ENCODE results near the gene CHD9.
"Not testable (repeated sequence)": the region's sequence is repeated elsewhere in the genome, so short reads cannot be mapped to it uniquely, and the experiment has no call there.

CHD9 gene

DNA sequence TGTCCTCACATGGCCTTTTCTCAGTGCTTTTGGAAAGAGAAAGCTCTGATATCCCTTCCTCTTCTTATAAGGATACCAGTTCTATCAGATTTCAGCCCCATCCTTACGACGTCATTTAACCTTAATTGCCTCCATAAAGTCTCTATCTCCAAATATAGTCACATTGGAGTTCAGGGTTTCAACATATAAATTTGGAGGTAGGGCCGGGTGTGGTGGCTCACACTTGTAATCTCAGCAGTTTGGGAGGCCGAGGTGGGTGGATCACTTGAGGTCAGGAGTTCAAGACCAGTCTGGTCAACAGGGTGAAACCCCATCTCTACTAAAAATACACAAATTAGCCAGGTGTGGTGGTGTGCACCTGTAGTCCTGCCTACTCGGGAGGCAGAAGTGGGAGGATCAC, 7.3 kb upstream of the CHD9 start:
- not testable (repeated sequence) for DNase-seq

DNA sequence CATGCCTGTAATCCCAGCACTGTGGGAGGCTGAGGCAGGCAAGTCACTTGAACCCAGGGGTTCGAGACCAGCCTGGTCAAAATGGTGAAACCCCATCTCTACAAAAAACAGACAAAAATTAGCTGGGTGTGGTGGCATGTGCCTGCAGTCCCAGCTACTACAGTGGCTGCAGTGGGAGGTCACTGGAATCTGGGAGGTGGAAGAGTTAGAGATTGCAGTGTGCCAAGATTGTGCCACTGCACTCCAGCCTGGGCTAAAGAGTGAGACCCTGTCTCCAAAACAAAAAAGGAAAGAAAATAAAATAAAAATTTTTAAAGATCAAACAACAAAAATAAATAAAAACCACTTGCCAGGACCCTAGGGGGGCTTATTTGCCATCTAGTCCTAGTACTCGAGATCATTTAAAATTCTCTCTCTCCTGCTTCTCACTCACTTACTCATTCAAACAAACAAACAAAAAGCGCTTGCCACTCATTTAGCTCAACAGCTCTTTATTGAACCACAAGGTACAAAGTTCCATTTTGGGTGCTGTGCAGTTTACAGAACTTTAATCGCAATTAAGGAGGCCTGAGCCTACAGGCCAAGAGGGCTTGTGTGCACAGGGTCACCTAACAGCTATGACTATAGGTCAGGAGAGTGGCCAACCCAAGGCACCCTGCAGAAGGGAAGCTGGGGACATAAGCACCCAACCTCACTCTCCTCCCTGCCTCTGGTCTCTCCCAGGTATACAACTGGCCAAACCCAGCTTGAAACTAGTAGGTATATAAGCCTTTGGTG, 6.5 kb upstream of the CHD9 start:
- DNase-seq = no peak

DNA sequence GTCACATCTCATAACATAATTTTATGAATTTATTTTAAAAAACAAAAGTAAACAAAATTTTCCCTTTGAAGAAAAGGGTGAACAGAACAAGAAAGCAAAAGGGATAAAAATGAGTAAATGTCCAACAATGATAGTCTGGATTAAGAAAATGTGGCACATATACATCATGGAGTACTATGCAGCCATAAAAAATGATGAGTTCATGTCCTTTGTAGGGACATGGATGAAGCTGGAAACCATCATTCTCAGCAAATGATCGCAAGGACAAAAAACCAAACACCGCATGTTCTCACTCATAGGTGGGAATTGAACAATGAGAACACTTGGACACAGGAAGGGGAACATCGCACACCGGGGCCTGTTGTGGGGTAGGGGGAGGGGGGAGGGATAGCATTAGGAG, 3.5 kb upstream of the CHD9 start:
- DNase-seq = not testable (repeated sequence)

DNA sequence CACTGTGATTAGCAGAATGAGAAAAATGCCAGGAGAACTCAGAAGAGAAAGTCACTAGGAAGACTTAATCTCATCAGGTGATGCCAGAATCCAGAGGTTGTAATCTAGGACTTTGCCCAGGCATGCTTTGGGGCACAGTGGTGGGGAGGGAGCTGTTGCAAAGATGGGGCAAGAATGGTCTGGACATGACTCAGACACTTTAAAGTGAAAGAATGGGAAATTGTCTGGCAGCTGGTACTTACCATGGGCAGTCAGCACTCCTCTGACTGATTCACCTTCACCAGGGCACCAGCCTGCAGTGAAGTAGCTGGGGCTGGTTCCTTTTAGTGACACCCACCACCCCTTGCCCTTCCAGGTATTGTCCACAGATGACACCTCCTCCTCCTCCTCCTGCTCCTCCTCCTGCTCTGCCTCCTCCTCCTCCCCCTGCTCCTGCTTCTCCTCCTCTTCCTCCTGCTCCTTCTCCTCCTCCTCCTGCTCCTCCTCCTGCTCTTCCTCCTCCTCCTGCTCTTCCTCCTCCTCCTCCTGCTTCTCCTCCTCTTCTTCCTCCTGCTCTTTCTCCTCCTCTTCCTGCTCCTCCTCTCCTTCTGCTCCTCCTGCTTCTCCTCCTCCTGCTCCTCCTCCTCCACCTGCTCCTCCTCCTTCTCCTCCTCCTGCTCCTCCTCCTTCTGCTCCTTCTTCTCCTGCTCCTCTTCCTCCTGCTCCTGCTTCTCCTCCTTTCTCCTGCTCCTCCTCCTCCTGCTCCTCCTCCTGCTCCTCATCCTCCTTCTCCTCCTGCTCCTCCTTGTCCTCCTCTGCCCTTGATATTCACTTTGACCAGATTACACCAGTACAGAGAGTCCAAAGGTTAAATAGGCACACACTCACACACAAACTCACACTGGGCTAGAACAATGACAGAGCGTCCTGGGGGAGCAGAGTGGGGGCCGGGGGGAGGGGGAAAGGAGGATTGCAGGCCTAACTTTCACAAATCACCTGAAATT, 2.0 kb upstream of the CHD9 start, which contains the start of gene CHD9NB:
TSS of gene CHD9NB (minus strand) at position 379 of the 983 bp plus-strand sequence. CDS start 8,739 bp downstream, outside the sequence.
- no peak for DNase-seq

DNA sequence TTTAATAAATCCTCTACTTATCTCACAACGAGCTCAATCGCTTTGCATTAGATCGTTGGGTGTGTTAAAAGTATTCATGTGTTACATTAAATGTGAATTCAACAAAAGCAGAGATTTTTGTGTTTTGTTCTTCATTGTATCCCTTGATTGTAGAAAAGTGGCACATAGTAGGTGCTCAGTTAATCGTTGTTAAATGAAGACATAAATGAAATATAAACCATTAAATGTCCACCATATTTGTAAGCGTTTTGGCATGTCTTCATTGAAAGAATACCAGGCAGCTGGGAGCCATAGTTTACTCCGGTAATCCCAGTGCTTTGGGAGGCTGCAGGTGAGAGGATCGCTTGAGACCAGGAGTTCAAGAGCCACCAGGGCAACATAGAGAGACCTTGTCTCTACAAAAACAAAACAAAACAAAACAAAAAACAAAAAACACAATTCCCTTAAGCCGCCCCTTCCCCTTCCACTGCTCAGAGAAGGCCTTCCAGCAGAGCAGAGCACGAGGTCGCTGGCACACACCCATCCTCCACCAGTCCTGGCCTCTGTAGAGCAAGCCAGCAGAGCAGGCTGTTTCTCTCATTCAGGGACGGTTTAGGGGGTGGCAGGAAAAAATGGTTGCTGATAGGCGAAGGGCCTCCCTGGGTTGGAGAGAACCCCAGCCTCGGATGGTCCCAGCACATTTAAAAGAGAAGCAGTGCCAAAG, 673 bp upstream of the CHD9 start:
- no peak for DNase-seq

- DNase-seq = no peak
Measured at GRCh38 chr16:53055541-53056391, 975 bp downstream of the CHD9 start.

DNA sequence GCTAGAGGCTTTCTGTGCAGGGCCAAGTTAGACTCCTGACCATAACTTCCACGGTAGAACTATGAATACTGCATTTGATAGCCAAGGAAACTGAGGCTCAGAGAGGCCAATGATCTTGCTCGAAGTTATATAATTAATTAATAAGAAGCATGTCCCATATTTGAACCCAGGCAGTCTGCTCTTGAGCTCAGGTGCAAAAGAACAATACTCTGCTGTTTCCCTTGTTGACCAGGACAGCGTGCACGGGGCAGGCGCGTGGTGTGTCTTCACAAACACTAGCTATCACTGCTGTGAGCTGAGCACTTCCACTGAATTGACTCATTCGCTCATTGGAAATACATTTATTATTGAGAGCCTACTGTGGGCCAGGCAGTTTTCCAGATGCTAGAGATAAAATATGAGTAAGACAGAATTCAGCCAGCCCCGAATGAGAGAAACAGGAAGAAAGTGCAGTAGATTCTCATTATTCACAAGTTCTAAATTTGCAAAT, 1.6 kb downstream of the CHD9 start:
- DNase-seq = no peak

DNA sequence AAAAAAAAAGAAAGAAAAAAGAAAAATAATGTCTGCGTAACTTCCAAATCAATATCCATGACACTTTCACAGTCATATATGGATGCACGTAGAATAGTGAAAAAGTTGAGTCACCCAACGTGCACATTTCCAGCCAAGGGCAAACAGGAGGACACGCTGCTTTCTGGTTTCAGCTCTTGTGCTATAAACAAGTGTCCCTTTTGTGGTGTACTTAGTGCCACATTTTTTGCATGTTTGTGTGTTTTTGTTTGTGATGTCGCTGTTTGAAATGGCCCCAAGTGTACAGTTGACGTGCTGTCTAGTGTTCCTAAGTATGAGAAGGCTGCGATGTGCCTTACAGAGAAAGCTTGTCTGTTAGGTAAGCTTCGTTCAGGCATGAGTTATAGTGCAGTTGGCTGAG, 2.9 kb downstream of the CHD9 start:
- DNase-seq = no peak

DNA sequence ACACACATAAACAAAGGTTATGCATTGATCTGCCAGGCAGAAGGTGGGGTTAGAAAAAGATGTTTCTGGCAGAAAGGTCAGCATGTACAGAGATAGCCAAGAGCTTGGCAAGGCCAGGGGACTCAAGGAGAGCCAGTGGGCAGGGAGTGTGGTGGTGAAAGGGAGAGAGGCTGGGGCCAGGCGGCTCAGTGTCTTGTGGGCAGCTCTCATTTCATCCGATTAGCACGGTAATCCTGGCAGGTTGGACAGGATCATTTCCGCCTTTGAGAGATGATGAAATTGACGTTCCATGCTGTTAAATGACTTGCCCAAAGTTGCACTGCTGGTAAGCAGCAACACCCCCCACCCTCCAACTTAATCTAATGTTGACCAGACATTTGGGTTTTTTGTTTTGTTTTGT, 3.6 kb downstream of the CHD9 start:
- DNase-seq = no peak

DNA sequence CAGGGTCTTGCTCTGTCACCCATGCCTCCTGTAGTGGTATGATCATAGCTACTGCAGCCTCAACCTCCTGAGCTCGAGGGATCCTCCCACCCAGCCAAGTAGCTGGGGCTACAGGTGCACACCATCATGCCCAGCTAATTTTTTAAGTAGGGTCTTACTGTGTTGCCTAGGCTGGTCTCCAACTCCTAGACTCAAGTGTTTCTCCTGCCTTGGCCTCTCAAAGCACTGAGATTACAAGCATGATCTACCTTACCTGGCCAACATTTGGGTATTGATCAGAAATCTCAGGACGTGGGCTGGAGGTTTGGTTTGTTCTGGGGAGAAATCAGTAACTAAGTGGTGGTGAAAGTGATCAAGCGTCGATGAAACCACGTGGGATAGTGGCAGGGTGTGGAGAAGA, 4.1 kb downstream of the CHD9 start:
- DNase-seq = no peak

GRCh38 chr16:53059672-53060071, 4.9 kb downstream of the CHD9 start:
- DNase-seq = no peak

GRCh38 chr16:53061256-53061655, 6.5 kb downstream of the CHD9 start:
- no peak for DNase-seq

DNA sequence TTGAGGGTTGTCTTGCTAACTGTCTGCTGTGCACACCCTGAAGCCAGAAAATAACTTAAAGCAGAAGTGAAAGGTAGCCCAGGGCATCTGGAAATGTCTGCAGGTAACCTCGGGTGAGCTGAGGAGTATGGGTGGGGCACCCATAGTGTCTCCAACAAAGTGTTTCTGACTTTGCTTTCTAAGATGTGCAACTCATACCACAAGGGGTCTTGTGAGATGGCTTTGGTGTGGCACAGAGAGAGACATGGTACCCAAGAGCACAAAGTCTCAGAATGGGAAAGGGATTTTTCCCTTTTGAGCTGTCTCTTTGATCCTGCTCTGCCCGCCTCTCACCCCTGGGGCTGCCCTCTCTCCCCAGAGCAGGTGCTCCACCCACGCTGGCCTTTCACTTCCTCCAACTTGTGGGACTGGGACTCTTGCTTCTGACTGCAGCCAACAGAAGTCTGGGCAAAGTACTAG, 6.9 kb downstream of the CHD9 start:
- no peak for DNase-seq

GRCh38 chr16:53064081-53064578, 9.3 kb downstream of the CHD9 start:
- DNase-seq = no peak

- no peak for DNase-seq
Measured at GRCh38 chr16:53065461-53066061, 10.8 kb downstream of the CHD9 start.

DNA sequence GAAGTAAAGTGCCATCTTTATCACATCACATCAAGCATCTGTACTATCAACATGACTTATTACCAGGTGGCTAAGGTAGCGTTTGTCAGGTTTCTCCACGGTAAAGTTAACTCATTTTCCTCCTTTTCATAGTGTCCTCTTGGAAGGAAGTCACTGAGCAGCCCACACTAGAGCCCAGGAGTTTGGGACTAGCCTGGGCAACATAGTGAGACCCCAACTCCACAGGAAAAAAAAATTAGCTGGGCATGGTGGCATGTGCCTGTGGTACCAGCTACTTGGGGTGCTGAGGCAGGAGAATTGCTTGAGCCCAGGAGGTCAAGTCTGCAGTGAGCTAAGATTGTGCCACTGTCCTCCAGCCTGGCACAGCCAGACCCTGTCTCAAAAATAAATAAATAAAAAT, 12.9 kb downstream of the CHD9 start:
- DNase-seq = no peak

- DNase-seq = no peak
Measured at GRCh38 chr16:53068423-53068833, 13.6 kb downstream of the CHD9 start.

- no peak for DNase-seq
Measured at GRCh38 chr16:53069772-53070171, 15.0 kb downstream of the CHD9 start.

- DNase-seq = no peak
Measured at GRCh38 chr16:53071748-53072301, 17.0 kb downstream of the CHD9 start.

- no peak for DNase-seq
Measured at GRCh38 chr16:53073022-53073421, 18.2 kb downstream of the CHD9 start.

- DNase-seq = not testable (repeated sequence)
Measured at GRCh38 chr16:53074296-53074695, 19.5 kb downstream of the CHD9 start.
